NCI-H446 (cell line): ENCODE measurements around the gene PNMA5.
"Not testable (repeated sequence)": the region's sequence is repeated elsewhere in the genome, so short reads cannot be mapped to it uniquely, and the experiment has no call there.

Experiments
- DNase-seq, 2 experiments: peaks; one replicate each; lab custom pipeline; 2025; lab: John Stamatoyannopoulos, UW

The PNMA5 gene

DNA sequence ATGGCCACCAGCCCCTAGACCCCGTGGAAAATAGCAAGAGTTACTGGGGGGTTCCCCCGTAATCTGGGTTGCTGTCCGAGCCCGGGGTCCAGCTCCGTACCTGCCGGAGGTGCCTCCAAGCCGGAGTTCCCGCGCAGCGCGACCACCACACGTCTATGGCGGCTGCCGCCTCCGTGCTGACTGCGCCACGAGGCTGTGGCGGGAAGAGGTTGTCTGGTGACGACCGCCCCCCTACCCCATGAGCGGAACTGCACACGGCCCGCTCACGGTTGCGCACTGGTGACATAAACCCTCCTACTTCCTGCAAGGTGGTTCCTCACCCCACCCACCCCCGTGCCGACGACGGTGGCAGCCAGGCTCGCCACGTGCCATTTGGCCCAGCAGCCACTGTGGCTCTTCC, at the start of gene PNMA5:
PNMA5 (minus strand) TSS at position 184 of the 400 bp plus-strand sequence. CDS start 2,518 bp downstream, outside the sequence.
- no peak for DNase-seq

DNA sequence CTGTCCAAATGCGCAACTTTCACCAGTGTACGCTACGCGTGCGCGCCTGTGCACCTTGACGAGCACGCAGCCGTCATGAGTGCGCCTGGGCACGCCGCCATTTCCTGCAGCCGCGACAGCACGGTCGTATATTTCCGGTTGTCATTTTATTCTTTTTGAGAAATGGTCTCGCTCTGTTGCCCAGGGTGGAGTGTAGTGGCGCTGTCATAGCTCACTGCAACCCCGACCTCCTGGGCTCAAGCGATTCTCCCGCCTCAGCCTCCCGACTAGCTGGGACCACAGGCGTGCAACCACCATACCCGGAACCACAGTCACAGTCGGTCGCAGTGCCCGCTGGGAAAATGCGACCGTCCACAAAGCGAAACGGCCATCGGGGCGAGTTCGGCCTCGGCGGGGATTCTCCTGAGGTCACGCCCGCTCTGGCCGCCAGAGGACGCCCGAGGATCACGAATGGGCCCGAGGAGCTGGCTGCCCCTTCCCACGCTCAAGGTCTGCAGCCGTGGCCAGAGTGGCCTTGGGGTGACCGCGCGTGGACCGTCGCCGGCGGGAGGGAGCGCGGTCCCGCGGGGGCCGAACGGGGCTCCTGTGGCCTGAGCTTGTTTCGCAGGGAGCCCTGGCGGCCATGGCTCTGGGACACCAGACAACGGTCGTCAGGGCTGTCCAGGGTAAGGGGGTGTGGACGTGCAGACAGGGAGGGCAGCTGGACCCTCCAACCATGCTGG, 38.6 kb upstream of the PNMA5 start:
- DNase-seq, result peak in 1 of 2 experiments; percentile 27

- DNase-seq, result no peak
Measured at GRCh38 chrX:153030801-153031200, 36.9 kb upstream of the PNMA5 start.

GRCh38 chrX:153029875-153030274, 36.0 kb upstream of the PNMA5 start:
- no peak for DNase-seq

DNA sequence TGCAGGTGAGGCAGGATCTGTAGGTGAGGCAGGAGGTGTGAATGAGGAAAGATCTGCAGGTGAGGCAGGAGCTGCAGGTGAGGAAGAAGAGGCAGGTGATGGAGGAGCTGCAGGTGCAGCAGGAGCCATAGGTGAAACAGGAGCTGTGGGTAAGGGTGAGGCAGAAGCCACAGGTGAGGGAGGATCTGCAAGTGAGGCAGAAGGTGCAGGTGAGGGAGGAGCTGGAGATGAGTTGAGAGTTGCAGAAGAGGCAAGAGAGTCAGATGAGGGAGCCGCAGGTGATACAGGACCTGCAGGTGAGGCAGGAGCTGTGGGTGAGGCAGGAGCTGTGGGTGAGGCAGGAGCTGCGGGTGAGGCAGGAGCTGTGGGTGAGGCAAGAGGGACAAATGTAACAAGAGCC, 35.2 kb upstream of the PNMA5 start:
- no peak for DNase-seq

- DNase-seq, result not testable (repeated sequence)
Measured at GRCh38 chrX:153028487-153028886, 34.6 kb upstream of the PNMA5 start.

DNA sequence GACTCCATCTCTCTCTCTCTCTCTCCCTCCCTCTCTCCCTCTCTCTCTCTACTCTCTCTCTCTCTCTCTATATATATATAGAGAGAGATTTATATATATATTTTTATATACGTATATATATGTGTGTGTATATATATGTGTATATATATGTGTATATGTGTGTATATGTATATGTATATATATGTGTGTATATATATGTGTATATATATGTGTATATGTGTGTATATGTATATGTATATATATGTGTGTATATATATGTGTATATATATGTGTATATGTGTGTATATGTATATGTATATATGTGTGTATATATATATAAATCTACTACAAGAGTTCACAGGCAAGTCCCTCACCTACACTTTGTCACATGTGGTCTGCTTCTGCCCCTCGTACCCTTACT, 32.6 kb upstream of the PNMA5 start:
- not testable (repeated sequence) for DNase-seq

DNA sequence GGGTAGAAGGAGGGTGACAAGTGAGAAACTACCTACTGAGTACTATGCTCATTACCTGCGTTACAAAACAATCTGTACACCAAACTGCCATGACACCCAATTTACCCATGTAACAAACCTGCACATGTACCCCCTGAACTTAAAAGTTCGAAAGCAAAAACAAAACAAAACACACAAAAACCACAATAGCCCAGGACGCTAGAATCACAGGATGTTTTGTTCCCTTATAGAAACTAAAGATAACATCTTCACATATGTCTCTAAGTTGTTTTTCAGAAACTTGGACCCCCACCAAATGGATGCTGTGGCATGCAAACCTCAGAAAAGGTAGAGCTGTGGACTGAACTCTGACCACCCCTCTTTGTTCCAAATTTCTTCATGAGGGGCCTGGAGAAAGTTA, 25.2 kb upstream of the PNMA5 start:
- DNase-seq, result no peak

GRCh38 chrX:153017174-153017573, 23.3 kb upstream of the PNMA5 start:
- not testable (repeated sequence) for DNase-seq

- no peak for DNase-seq
Measured at GRCh38 chrX:153004780-153005179, 10.9 kb upstream of the PNMA5 start.

GRCh38 chrX:153003981-153004380, 10.1 kb upstream of the PNMA5 start:
- DNase-seq, result no peak

DNA sequence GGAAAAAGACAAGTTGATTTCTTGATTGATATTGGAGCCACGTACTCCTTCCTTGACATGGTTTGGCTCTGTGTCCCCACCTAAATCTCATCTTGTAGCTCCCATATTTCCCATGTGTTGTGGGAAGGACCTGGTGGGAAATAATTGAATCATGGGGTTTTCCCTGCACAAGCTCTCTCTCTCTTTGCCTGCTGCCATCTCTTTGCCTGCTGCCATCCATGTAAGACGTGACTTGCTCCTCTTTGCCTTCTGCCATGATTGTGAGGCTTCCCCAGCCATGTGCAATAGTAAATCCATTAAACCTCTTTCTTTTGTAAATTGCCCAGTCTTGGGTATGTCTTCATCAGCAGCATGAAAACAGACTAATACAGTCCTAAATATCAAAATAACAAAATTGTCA, 8.3 kb upstream of the PNMA5 start:
- DNase-seq, result not testable (repeated sequence)

GRCh38 chrX:152997337-152997736, 3.4 kb upstream of the PNMA5 start:
- no peak for DNase-seq

DNA sequence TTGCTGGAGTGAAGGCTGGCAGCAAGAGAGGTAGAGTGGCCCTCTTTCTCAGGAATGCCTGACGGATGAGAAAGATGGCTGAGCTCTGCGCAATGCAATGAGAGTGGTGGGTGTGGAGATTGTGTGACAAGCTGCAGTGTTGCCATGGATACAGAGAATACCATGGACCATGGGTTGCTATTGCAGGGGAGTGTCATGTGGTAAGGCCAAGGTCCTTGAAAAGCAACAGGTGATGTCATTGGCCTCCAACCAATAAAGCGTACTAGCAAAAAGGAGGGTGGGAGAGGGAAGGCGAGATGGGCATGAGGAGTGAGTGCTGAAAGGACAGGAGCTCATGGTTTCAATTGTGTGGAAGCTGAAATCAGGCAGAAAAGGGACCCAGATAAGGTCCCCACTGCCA, 1.8 kb downstream of the PNMA5 start:
- DNase-seq, result no peak

DNA sequence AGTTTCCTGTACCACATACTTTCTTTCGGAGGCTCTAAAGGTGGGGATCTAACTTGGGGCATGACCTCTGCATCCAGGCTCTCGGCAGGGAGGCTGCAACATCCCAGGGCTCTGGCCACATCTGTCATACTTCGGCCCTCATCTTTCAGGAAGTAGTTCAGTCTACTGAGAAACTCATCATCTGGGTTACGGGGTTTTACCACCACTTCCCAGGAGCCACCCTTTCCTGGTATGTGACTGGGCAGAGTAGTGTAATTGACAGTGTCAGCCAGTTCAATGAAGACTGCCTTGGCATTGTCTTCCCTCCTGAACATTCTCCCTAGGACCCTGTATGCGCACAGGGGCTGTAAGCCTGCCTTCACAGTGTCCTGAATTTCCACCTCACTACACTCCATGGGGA, 2.8 kb downstream of the PNMA5 start:
- DNase-seq, result no peak

DNA sequence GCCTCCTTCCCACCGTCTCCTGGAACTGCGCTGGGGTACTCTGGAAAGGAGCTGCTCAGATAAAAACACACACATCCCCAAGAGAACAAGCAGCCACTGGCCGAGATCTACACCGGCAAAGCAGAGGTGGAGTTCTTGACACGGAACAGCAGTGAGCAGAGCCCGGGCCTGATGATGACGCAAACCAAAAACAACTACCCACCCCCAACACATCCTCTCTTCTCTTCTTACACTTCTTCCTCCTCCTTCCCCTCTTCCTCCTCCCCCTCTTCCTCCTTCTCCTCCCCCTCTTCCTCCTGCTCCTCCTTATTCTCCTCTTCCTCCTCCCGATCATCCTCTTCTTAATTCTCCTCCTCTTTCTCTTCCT, 4.6 kb downstream of the PNMA5 start:
- DNase-seq, result no peak

GRCh38 chrX:152988536-152989291, 5.2 kb downstream of the PNMA5 start:
- DNase-seq, result no peak

DNA sequence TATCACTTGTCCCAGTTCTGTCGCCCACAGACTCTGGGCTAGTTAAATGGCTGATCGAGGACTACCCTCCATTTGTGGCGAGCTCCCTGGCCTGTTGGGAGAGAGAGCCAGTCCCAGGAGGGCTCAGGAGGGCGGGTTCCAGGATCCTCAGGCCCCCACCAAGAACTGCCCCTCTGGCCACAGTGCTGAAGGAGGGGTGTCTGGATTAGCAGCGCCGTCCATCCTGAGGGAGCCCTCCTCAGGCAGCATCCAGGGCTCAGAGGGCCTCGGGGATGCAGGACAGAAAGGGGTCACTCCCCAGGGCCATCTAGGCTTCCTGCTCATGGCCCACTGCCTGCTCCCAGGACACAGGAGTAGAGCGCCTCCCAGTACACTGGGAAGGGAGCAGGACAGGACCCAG, 6.1 kb downstream of the PNMA5 start:
- no peak for DNase-seq

DNA sequence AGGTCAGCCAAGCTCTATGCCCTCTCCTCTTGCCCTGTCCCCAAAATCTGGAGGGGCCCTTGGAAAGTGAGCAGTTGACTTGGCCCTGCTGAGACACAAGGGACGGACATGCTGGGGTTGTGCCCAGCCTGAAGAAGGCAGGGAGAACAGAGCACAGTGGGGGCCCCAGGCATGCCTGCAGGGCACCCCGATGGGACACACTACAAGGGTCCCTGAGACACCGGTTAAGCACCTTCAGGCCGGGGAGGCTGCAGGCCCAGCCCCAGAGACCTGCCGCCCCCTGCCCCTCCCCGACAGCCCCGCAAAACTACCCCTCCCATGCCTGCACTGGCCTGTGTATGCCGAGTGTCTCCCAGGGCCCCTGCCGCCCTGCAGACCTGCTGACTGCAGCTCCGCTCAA, 6.8 kb downstream of the PNMA5 start:
- DNase-seq, result not testable (repeated sequence)

GRCh38 chrX:152985383-152985782, 8.5 kb downstream of the PNMA5 start:
- DNase-seq, result not testable (repeated sequence)

DNA sequence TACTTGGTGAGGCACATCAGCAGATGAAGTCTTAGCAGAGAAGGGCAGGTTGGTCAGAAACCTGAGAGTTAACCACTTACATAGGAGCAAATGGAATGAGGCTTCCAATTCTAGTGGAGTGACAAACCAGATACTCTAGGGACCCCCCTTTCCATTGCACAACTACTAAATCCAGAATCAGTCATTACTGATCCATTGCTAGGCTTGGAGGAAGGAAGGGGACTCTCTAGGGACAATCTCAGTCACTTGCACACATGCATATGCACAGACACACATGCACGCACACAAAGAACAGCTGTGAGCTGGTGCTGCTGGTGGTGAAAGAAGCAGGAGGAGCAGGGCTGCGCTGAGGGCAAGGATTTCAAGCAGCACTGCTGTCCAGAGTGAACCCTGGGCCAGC, 25.7 kb downstream of the PNMA5 start:
- DNase-seq, result no peak

DNA sequence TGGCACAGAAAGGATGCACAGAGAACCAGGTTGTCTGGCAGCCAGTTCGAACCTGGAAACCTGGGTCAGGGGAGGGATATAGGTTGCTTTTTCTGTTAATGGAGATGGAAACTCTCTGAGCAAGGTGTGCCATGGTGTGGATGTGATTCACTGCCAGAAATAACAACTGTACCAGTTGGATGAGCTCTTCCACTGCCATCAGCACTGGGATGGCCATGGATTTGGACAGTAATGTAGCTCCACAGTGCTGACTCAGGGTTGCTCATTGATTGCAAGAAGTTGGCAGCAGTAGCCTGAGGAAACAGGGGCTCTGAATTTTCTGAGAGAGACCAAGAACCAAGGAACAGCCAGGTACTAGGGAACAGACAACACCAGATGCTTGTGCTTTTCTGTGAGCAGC, 33.8 kb downstream of the PNMA5 start:
- no peak for DNase-seq

- no peak for DNase-seq
Measured at GRCh38 chrX:152959626-152960025, 34.3 kb downstream of the PNMA5 start.
